GM23338 (cell line): ENCODE results near the gene ACAD10. TPM values are rescaled to one million over a fixed set of nuclear protein-coding genes. Genes with fewer than 3 reads are reported as not detected.

Experiments used
- ATAC-seq: fragments of 200-7000 bp; cut with Tn5 transposase; 3 replicates; pipeline ENCODE4 v1.9.1; 2020
- DNase-seq: peaks from one replicate; pipeline ENCODE4 v3.0.0-alpha.2; 2015; ENCODE audit warnings: low spot score
- H2AFZ ChIP-seq: fragments of 200-600 bp; sonication (generic); 2 replicates; pipeline ENCODE4 v1.8.0; 2016; ENCODE audit warnings: antibody characterized with exemption, mild to moderate bottlenecking, moderate library complexity
- H3F3A ChIP-seq: fragments of 200-600 bp; sonication (generic); replicated peaks from 2 replicates; pipeline ENCODE4 v1.8.0; 2017; ENCODE audit warnings: antibody characterized with exemption, mixed run types, low read depth
- H3K27ac ChIP-seq: fragments of 200-600 bp; sonication (generic); 2 replicates; pipeline ENCODE4 v1.6.1; 2016; ENCODE audit warnings: low read depth
- H3K27me3 ChIP-seq: fragments of 200-600 bp; sonication (generic); 2 replicates; pipeline ENCODE4 v1.8.0; 2016; ENCODE audit warnings: mild to moderate bottlenecking, mixed run types, moderate library complexity; ENCODE audit not compliant: insufficient read depth
- H3K36me3 ChIP-seq: fragments of 200-600 bp; sonication (generic); 2 replicates; pipeline ENCODE4 v1.8.0; 2016; ENCODE audit warnings: mild to moderate bottlenecking; ENCODE audit not compliant: insufficient read depth
- H3K4me1 ChIP-seq: fragments of 200-600 bp; sonication (generic); 2 replicates; pipeline ENCODE4 v1.8.0; 2016; ENCODE audit warnings: mild to moderate bottlenecking, moderate library complexity; ENCODE audit not compliant: insufficient read depth
- H3K4me2 ChIP-seq: fragments of 200-600 bp; sonication (generic); 2 replicates; pipeline ENCODE4 v1.7.1; 2017; ENCODE audit warnings: mixed run types
- H3K4me3 ChIP-seq: fragments of 200-600 bp; sonication (generic); 2 replicates; pipeline ENCODE4 v1.6.1; 2016; ENCODE audit warnings: mixed run types
- H3K79me2 ChIP-seq: fragments of 200-600 bp; sonication (generic); replicated peaks from 2 replicates; pipeline ENCODE4 v1.8.0; 2017; ENCODE audit warnings: mild to moderate bottlenecking; ENCODE audit not compliant: insufficient read depth
- H3K9me2 ChIP-seq: fragments of 200-600 bp; sonication (generic); 2 replicates; pipeline ENCODE4 v1.8.0; 2017; ENCODE audit not compliant: insufficient read depth
- H4K20me1 ChIP-seq: fragments of 200-600 bp; sonication (generic); replicated peaks from 2 replicates; pipeline ENCODE4 v1.8.0; 2017; ENCODE audit warnings: mild to moderate bottlenecking; ENCODE audit not compliant: insufficient read depth
- H3K27ac Mint-ChIP-seq: 2 replicates; pipeline ENCODE4 v1.8.0; 2020; ENCODE audit warnings: inconsistent platforms, mild to moderate bottlenecking, moderate library complexity, mixed read lengths
- H3K27me3 Mint-ChIP-seq: 3 replicates; pipeline ENCODE4 v1.8.0; 2022; ENCODE audit warnings: low read depth, mild to moderate bottlenecking, moderate library complexity, mixed read lengths, inconsistent platforms; ENCODE audit not compliant: insufficient read depth, poor library complexity
- H3K36me3 Mint-ChIP-seq: 3 replicates; pipeline ENCODE4 v1.8.0; 2021; ENCODE audit warnings: low read depth, mild to moderate bottlenecking, inconsistent platforms, moderate library complexity, mixed read lengths
- H3K4me1 Mint-ChIP-seq: 3 replicates; pipeline ENCODE4 v1.8.0; 2020; ENCODE audit warnings: mild to moderate bottlenecking, inconsistent platforms, mixed read lengths
- H3K4me3 Mint-ChIP-seq: 3 replicates; pipeline ENCODE4 v1.8.0; 2021; ENCODE audit warnings: moderate library complexity, mild to moderate bottlenecking, inconsistent platforms, mixed read lengths
- H3K9me3 Mint-ChIP-seq: 3 replicates; pipeline ENCODE4 v1.8.0; 2020; ENCODE audit warnings: moderate library complexity, mild to moderate bottlenecking, inconsistent platforms, mixed read lengths
- CREB1 ChIP-seq: fragments of 250-450 bp; sonication (Bioruptor Pico); IDR thresholded peaks from 2 replicates; pipeline ENCODE4 v1.5.0; 2020; ENCODE audit warnings: low read depth, mild to moderate bottlenecking, moderate library complexity
- CTCF ChIP-seq, 2 experiments: fragments of 200-600 bp in 1 of 2; sonication (generic) in 1 of 2; conservative IDR thresholded peaks; 2 replicates each; pipeline versions ENCODE4 v1.5.1 to v1.6.1; 2016 to 2017; ENCODE audit warnings: antibody characterized with exemption in 2 of 2, low read depth in 2 of 2, mild to moderate bottlenecking in 2 of 2, moderate library complexity in 1 of 2
- ETS1 ChIP-seq: IDR thresholded peaks from 2 replicates; pipeline ENCODE4 v1.6.1; 2016; ENCODE audit warnings: antibody characterized with exemption
- EZH2 ChIP-seq: fragments of 200-600 bp; sonication (generic); IDR thresholded peaks from one replicate; pipeline ENCODE4 v1.8.0; 2017; ENCODE audit warnings: antibody characterized with exemption, mild to moderate bottlenecking, low read depth; ENCODE audit not compliant: unreplicated experiment
- JUNB ChIP-seq: IDR thresholded peaks from one replicate; pipeline ENCODE4 v1.6.1; 2016; ENCODE audit warnings: antibody characterized with exemption; ENCODE audit not compliant: unreplicated experiment
- NANOG ChIP-seq: IDR thresholded peaks from 2 replicates; pipeline ENCODE4 v1.6.1; 2016; ENCODE audit warnings: antibody characterized with exemption, borderline replicate concordance
- REST ChIP-seq: IDR thresholded peaks from one replicate; pipeline ENCODE4 v1.6.1; 2018; ENCODE audit warnings: antibody characterized with exemption; ENCODE audit not compliant: unreplicated experiment
- ZNF114 ChIP-seq: fragments of 250-450 bp; sonication (Bioruptor Pico); IDR thresholded peaks from 2 replicates; pipeline ENCODE4 v1.5.0; 2020; ENCODE audit warnings: mild to moderate bottlenecking, moderate library complexity
- ZNF462 ChIP-seq: fragments of 250-450 bp; sonication (Bioruptor Pico); IDR thresholded peaks from 2 replicates; pipeline ENCODE4 v1.5.0; 2020; ENCODE audit warnings: mild to moderate bottlenecking, moderate library complexity
- polyA plus RNA-seq: library from polyadenylated mRNA; unstranded; fragments of >200 nt; fragmentation: Nextera tagmentation; extraction: Ambion mirVana; gene quantifications from 2 replicates; pipeline ENCODE4 v1.2.1, GENCODE V29; 2016
- total RNA-seq: library from RNA; depleted of rRNA; stranded (reverse); fragments of >200 nt; shearing (Covaris generic); gene quantifications from 2 replicates; pipeline ENCODE4 v1.2.3, GENCODE V29; 2014

The ACAD10 gene
- total and polyA plus RNA-seq, 2 experiments from 2014 or later = 16.3 to 23.1 TPM

GRCh38 chr12:111687255-111687654 is 1.4 kb downstream of the ACAD10 start:
- Histone ChIP-seq H3K36me3 (peaks cover 5% of the 10 kb centered on the region; the same call in 1 of the 2 replicates), H3K27ac (no peak overlapping the region), H3F3A (peaks cover 7% of the 10 kb centered on the region; the same call in 1 of the 2 replicates), H3K9me2 (no peaks in the 10 kb centered on the region), H3K4me3 (peak overlapping the region; percentile 97), H4K20me1 (peaks cover 11% of the 10 kb centered on the region), H3K27me3 (no peaks in the 10 kb centered on the region), H3K4me1 (peaks cover 15% of the 10 kb centered on the region), H3K79me2 (peaks cover 36% of the 10 kb centered on the region), H2AFZ (no peak overlapping the region), H3K4me2 (peak overlapping the region; percentile 99)
- H3K27ac Mint-ChIP-seq = no peak overlapping the region
- ATAC-seq (no peak), DNase-seq (peak; percentile 28)
- H3K36me3 Mint-ChIP-seq = peaks cover 12% of the 10 kb centered on the region
- TF ChIP-seq CTCF (conservative IDR thresholded peaks at IDR 0.05; ENCODE audit: low read depth in 2 of 2) (peak in 1 of 2 experiments; percentile 31; a peak in 2 of 4 replicates), NANOG (no peak)
- no peaks in the 10 kb centered on the region; the same call in 1 of the 3 replicates for H3K9me3 Mint-ChIP-seq
- peaks cover 12% of the 10 kb centered on the region for H3K4me1 Mint-ChIP-seq
- H3K4me3 Mint-ChIP-seq = peak overlapping the region; percentile 98
- peaks cover 5% of the 10 kb centered on the region for H3K27me3 Mint-ChIP-seq

GRCh38 chr12:111687952-111688351 is 2.1 kb downstream of the ACAD10 start:
- Histone ChIP-seq H3F3A (peaks cover 7% of the 10 kb centered on the region; the same call in 1 of the 2 replicates), H3K27me3 (no peaks in the 10 kb centered on the region), H3K36me3 (no peaks in the 10 kb centered on the region), H3K9me2 (no peaks in the 10 kb centered on the region), H3K27ac (no peak overlapping the region), H3K4me2 (no peak overlapping the region), H3K79me2 (peaks cover 36% of the 10 kb centered on the region), H3K4me3 (no peak overlapping the region), H4K20me1 (peaks cover 11% of the 10 kb centered on the region), H2AFZ (no peak overlapping the region), H3K4me1 (peaks cover 15% of the 10 kb centered on the region)
- Mint-ChIP-seq H3K27me3 (peaks cover 7% of the 10 kb centered on the region), H3K4me1 (peaks cover 13% of the 10 kb centered on the region), H3K4me3 (no peak overlapping the region; the same call in 2 of the 3 replicates), H3K36me3 (peaks cover 10% of the 10 kb centered on the region; the same call in 2 of the 3 replicates), H3K9me3 (no peaks in the 10 kb centered on the region; the same call in 1 of the 3 replicates), H3K27ac (no peak overlapping the region)
- no peak for DNase-seq
- no peak for ATAC-seq
- TF ChIP-seq EZH2 (no peak), ZNF462 (CRISPR knock-in tag) (no peak), JUNB (no peak), CREB1 (no peak), REST (no peak), ZNF114 (no peak), ETS1 (no peak)
